Memory B cell (primary cell): ENCODE data around the gene WDR46.
A peak's percentile ranks its signal among the peaks of the same experiment; 100 is the strongest.

Experiments
- ATAC-seq: fragments of 150-1000 bp; cut with Tn5 transposase; 2 replicates; pipeline ENCODE4 v1.10.0; 2021; ENCODE audit warnings: low read depth, mild to moderate bottlenecking, moderate library complexity
- DNase-seq, 2 donors: peaks; one replicate each; pipeline ENCODE4 v3.0.0; 2022; ENCODE audit warnings: low spot score in 2 of 2
- H3K27ac Mint-ChIP-seq: one replicate; pipeline ENCODE4 v1.8.0; 2022; ENCODE audit warnings: mild to moderate bottlenecking, moderate library complexity, mixed read lengths
- H3K27me3 Mint-ChIP-seq: one replicate; pipeline ENCODE4 v1.8.0; 2022; ENCODE audit warnings: mixed read lengths
- H3K36me3 Mint-ChIP-seq: one replicate; pipeline ENCODE4 v1.8.0; 2022; ENCODE audit warnings: mild to moderate bottlenecking, mixed read lengths
- H3K4me1 Mint-ChIP-seq: one replicate; pipeline ENCODE4 v1.8.0; 2022; ENCODE audit warnings: mixed read lengths
- H3K4me3 Mint-ChIP-seq: one replicate; pipeline ENCODE4 v1.8.0; 2022; ENCODE audit warnings: mild to moderate bottlenecking, moderate library complexity, mixed read lengths
- H3K9me3 Mint-ChIP-seq: one replicate; pipeline ENCODE4 v1.8.0; 2022; ENCODE audit warnings: mixed read lengths

Gene WDR46

GRCh38 chr6:33299237-33299944, 10.4 kb upstream of the WDR46 start:
- Mint-ChIP-seq H3K9me3 (no peaks in the 10 kb centered on the region), H3K27me3 (no peaks in the 10 kb centered on the region), H3K27ac (peak overlapping the region; percentile 99), H3K4me1 (peaks cover 26% of the 10 kb centered on the region), H3K36me3 (peaks cover 23% of the 10 kb centered on the region), H3K4me3 (peak overlapping the region; percentile 100)
- DNase-seq (peak; percentile 80 to 91), ATAC-seq (peak; percentile 81)

DNA sequence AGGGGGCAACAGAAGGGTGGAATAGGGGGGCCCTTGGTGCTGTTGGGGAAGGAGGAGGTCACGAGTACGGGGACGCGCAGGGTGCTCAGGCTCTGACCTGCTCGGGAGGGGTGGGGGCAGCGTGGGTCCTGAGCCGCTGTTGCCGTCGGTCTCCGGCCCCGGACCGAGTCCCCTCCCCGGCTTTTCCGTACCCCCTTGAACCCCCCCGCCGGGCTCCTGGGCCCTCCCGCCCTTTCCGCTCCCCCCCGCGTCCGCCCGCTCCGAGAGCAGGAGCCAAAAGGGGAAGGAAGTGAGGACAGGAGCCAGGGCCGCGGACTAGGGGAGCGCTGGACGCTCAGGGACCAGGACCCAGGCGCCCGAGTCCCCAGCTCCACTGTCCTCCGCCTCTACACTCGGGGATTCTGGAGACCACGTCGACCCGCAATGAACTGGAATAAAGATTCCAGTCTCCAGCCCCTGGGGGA, 9.8 kb upstream of the WDR46 start, which contains the start of gene RGL2:
Gene RGL2, minus strand, starts transcription at position 170 of the 464 bp plus-strand sequence. CDS start 332 bp downstream, outside the sequence.
- peaks cover 25% of the 10 kb centered on the region for H3K36me3 Mint-ChIP-seq
- DNase-seq (peak in 1 of 2 donors; percentile 52), ATAC-seq (peak; percentile 29)
- H3K27me3 Mint-ChIP-seq = no peaks in the 10 kb centered on the region
- no peaks in the 10 kb centered on the region for H3K9me3 Mint-ChIP-seq
- peak within 1 kb of the TSS; percentile 100 for H3K4me3 Mint-ChIP-seq
- peak within 1 kb of the TSS; percentile 99 for H3K27ac Mint-ChIP-seq
- peaks cover 27% of the 10 kb centered on the region for H3K4me1 Mint-ChIP-seq

DNA sequence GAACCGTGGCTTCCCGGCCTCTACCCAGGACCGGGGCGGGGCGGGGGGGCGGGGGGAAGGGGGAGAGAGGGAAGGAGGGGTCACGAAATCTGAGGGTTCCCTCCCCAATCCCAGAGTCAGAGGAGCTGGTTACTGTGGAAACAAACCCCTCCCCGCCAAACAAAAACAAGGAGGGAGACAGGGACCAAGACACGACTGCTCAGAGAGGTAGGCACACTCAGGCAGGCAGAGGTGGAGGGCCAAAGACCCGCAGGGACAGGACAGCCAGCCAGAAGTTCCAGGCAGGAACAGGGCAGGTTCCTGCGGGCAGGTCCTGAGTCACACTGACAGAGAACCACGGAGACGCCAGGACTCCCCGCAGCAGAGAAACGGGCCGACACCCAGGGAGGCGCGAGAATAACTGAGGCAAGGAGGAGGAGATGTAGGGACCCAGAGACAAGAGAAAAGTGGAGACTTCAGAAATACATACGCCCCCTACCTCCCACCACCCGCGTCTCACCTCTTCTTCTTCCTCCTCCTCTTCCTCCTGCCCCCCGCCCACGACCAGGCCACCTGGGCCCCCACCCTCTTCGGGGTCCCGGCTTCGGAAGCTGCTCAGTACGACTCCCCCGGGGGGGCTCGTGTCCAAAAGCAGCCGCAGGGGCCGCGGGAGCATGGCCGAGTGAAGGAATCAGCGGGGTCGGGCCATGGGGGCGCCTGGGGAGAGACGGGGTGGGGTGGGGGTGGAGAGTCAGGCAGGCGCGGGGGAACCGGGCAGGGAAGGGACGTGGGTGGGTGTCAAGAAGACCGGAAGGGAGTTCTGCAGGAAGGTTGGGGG, 9.1 kb upstream of the WDR46 start:
- Mint-ChIP-seq H3K27ac (peak overlapping the region; percentile 99), H3K9me3 (no peaks in the 10 kb centered on the region), H3K4me1 (peaks cover 24% of the 10 kb centered on the region), H3K4me3 (peak overlapping the region; percentile 100), H3K36me3 (peaks cover 22% of the 10 kb centered on the region), H3K27me3 (no peaks in the 10 kb centered on the region)
- ATAC-seq = peak; percentile 26
- DNase-seq = peak; percentile 48 to 51

DNA sequence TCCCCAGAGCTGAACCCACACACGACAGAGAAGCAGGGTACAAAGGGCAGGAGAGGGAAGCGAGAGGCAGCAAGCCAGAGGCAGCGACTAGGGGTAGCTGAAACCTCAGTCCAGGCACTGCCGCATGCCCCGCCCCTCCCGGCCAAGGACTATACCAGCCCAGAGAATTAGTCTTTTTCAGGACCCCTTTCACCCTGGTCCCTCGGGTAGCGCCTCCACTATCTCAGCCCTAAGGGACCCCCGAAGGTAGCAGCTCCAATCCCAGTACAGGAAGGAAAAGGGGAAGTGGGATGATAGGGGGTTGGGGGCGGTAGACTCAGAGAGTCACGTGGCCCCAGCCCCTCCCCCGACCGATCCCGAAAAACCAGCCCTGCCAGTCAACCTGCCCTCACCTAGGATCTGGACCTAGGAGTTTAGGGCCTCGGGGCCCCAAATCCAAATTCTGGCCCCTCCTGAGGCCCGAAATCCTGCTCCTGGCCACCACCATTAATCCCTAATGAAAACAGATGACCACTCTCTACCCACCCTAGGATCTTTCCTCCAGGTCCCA, 8.4 kb upstream of the WDR46 start:
- H3K27ac Mint-ChIP-seq = peak overlapping the region; percentile 99
- peak overlapping the region; percentile 100 for H3K4me3 Mint-ChIP-seq
- no peak for ATAC-seq
- H3K9me3 Mint-ChIP-seq = no peaks in the 10 kb centered on the region
- DNase-seq = no peak
- no peaks in the 10 kb centered on the region for H3K27me3 Mint-ChIP-seq
- H3K4me1 Mint-ChIP-seq = peaks cover 24% of the 10 kb centered on the region
- peaks cover 27% of the 10 kb centered on the region for H3K36me3 Mint-ChIP-seq

GRCh38 chr6:33296797-33297405, 7.9 kb upstream of the WDR46 start:
- Mint-ChIP-seq H3K4me3 (peak overlapping the region; percentile 100), H3K36me3 (peaks cover 28% of the 10 kb centered on the region), H3K4me1 (peaks cover 24% of the 10 kb centered on the region), H3K9me3 (no peaks in the 10 kb centered on the region), H3K27me3 (no peaks in the 10 kb centered on the region), H3K27ac (peak overlapping the region; percentile 99)
- no peak for ATAC-seq
- no peak for DNase-seq

- ATAC-seq = no peak
- H3K4me3 Mint-ChIP-seq = no peak overlapping the region
- no peaks in the 10 kb centered on the region for H3K9me3 Mint-ChIP-seq
- H3K4me1 Mint-ChIP-seq = peaks cover 24% of the 10 kb centered on the region
- H3K27me3 Mint-ChIP-seq = no peaks in the 10 kb centered on the region
- H3K36me3 Mint-ChIP-seq = peaks cover 24% of the 10 kb centered on the region
- peak overlapping the region; percentile 68 for H3K27ac Mint-ChIP-seq
- DNase-seq = no peak
These were observed 6.8 kb upstream of the WDR46 start for GRCh38 chr6:33295621-33296369.

- DNase-seq (no peak), ATAC-seq (no peak)
- no peak overlapping the region for H3K4me3 Mint-ChIP-seq
- no peaks in the 10 kb centered on the region for H3K27me3 Mint-ChIP-seq
- peaks cover 28% of the 10 kb centered on the region for H3K4me1 Mint-ChIP-seq
- peak overlapping the region; percentile 75 for H3K27ac Mint-ChIP-seq
- H3K36me3 Mint-ChIP-seq = peaks cover 20% of the 10 kb centered on the region
- H3K9me3 Mint-ChIP-seq = no peaks in the 10 kb centered on the region
These were observed 5.2 kb upstream of the WDR46 start for GRCh38 chr6:33294086-33294823.

GRCh38 chr6:33292996-33293682, 4.1 kb upstream of the WDR46 start:
- peaks cover 20% of the 10 kb centered on the region for H3K36me3 Mint-ChIP-seq
- DNase-seq = no peak
- peaks cover 27% of the 10 kb centered on the region for H3K4me1 Mint-ChIP-seq
- H3K27me3 Mint-ChIP-seq = no peaks in the 10 kb centered on the region
- H3K4me3 Mint-ChIP-seq = no peak overlapping the region
- no peak overlapping the region for H3K27ac Mint-ChIP-seq
- no peak for ATAC-seq
- H3K9me3 Mint-ChIP-seq = no peaks in the 10 kb centered on the region

GRCh38 chr6:33290459-33290858, 1.4 kb upstream of the WDR46 start:
- no peaks in the 10 kb centered on the region for H3K9me3 Mint-ChIP-seq
- peak overlapping the region; percentile 65 for H3K27ac Mint-ChIP-seq
- H3K27me3 Mint-ChIP-seq = no peaks in the 10 kb centered on the region
- H3K4me1 Mint-ChIP-seq = peaks cover 23% of the 10 kb centered on the region
- ATAC-seq (no peak), DNase-seq (no peak)
- peak overlapping the region; percentile 95 for H3K4me3 Mint-ChIP-seq
- H3K36me3 Mint-ChIP-seq = peaks cover 18% of the 10 kb centered on the region

DNA sequence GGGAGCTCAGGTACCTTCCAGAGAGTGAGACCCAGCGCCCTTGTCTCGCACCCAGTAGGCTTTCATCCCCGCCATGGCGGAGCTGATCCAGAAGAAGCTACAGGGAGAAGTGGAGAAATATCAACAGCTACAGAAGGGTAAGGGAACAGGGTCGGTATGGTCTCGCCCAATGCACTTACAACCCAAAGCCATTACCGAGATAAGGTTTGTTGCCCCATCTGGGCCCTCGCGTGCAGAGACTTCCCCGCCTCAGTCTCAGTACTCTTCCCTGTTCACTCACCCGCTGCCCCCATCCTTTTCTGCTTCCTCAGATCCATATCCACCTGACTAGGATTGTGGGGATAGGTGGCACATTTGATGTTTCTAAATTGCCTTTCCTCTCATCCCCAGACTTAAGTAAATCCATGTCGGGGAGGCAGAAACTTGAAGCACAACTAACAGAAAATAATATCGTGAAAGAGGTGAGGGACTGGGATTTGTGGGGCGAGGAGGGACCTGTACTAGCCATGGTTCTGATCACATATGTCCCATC, 811 bp upstream of the WDR46 start:
- peak; percentile 10 for ATAC-seq
- peaks cover 17% of the 10 kb centered on the region for H3K36me3 Mint-ChIP-seq
- no peak for DNase-seq

DNA sequence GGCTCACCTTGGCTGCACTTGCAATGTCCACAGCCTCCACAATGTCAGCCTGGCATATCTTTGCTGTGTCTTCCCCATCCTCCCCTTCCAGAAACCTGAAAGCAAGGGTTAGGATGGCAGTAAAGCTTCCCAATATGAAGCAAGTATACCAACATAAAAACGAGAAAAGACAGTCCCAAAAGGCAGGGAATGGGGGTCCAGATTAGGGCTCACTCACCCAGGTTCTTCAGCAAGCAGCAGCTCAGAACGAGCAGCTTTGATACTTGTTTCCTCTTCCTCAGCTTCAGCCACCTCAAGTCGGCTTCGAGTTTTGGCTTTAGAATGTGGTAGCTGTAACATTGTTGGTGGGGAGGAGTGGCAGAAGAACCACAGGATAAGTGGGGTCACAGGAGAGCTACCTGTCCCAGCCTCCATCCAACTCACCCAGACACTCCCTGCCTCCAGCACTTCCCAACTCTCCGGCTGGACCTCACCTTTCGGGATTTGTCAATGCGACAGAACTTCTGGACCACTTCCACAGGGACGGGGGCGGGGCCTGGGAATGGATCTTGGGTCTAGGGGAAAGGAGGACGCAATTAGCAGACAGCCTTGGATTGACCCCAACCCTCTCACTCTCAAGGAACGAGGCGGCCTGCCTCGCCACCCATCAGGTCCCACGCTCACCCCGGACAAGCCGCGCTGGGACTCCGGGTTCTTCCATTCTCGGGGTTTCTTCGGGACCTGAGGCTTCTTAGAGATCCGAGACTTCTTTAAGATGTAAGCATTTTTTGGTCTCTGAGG, 708 bp downstream of the WDR46 start:
- no peaks in the 10 kb centered on the region for H3K27me3 Mint-ChIP-seq
- H3K36me3 Mint-ChIP-seq = peaks cover 12% of the 10 kb centered on the region
- ATAC-seq = no peak
- peak overlapping the region; percentile 95 for H3K4me3 Mint-ChIP-seq
- H3K4me1 Mint-ChIP-seq = peaks cover 20% of the 10 kb centered on the region
- no peak for DNase-seq
- no peaks in the 10 kb centered on the region for H3K9me3 Mint-ChIP-seq
- H3K27ac Mint-ChIP-seq = peak overlapping the region; percentile 65

More for the DNA sequence above, 811 bp upstream of the WDR46 start:
- H3K9me3 Mint-ChIP-seq = no peaks in the 10 kb centered on the region
- no peaks in the 10 kb centered on the region for H3K27me3 Mint-ChIP-seq
- H3K4me3 Mint-ChIP-seq = peak overlapping the region; percentile 95
- H3K4me1 Mint-ChIP-seq = peaks cover 22% of the 10 kb centered on the region
- peak overlapping the region; percentile 65 for H3K27ac Mint-ChIP-seq
